ENCODE measurements around the gene CENPW. TPM values are rescaled to one million over a fixed set of nuclear protein-coding genes. Genes with fewer than 3 reads are reported as not detected.

The CENPW gene
- total and polyA plus RNA-seq, 2 of the 4 experiments (the other 2 are of a cell fraction): 8.2 to 19.3 TPM

GRCh38 chr6:126356526-126356925 is 16.6 kb downstream of the CENPW start:
- Histone ChIP-seq H3K18ac (ENCODE audit: low read depth, low read length) (no peak overlapping the region), H2BK15ac (ENCODE audit: low read depth, low read length) (no peak overlapping the region), H3K27me3 (ENCODE audit: control insufficient read depth, insufficient read depth, low read length) (no peaks in the 10 kb centered on the region), H2AK9ac (replicated peaks; ENCODE audit: low read depth, low read length, poor library complexity) (no peak overlapping the region), H3K23ac (ENCODE audit: low read depth, low read length) (no peak overlapping the region), H3K14ac (replicated peaks; ENCODE audit: low read depth, low read length) (no peak overlapping the region), H3K4me2 (ENCODE audit: low read depth, low read length) (no peak overlapping the region), H2BK5ac (ENCODE audit: low read depth, low read length, poor library complexity, severe bottlenecking) (no peak overlapping the region), H3K9me1 (ENCODE audit: insufficient read depth, low read length) (no peaks in the 10 kb centered on the region), H3K27ac (ENCODE audit: insufficient read depth, low read length) (no peak overlapping the region), H3K4ac (ENCODE audit: low read depth, low read length) (no peak overlapping the region), H4K5ac (ENCODE audit: low read depth, low read length) (no peak overlapping the region), H3K79me1 (ENCODE audit: low read depth in 1 of 2, low read length in 2 of 2) (no peaks in the 10 kb centered on the region), H4K8ac (ENCODE audit: low read depth in 2 of 2, low read length in 2 of 2) (no peak overlapping the region), H4K91ac (ENCODE audit: insufficient read depth, low read depth, low read length) (no peak overlapping the region), H3K9me3 (ENCODE audit: control insufficient read depth, insufficient read depth, low read length) (no peaks in the 10 kb centered on the region; the same call in 1 of the 2 replicates), H3K9ac (ENCODE audit: low read depth, low read length) (no peak overlapping the region), H2BK120ac (ENCODE audit: low read depth, low read length) (no peak overlapping the region), H3K36me3 (ENCODE audit: control insufficient read depth, insufficient read depth, low read length) (no peaks in the 10 kb centered on the region), H4K20me1 (ENCODE audit: insufficient read depth, low read length) (no peaks in the 10 kb centered on the region), H2BK20ac (ENCODE audit: low read depth, low read length) (no peak overlapping the region), H2AK5ac (ENCODE audit: low read depth, low read length) (no peak overlapping the region), H3K4me1 (ENCODE audit: control insufficient read depth, insufficient read depth, low read length) (no peaks in the 10 kb centered on the region), H3K4me3 (ENCODE audit: insufficient read depth, low read depth, low read length) (no peak overlapping the region), H3K56ac (ENCODE audit: extremely low read depth, insufficient read depth, low read length) (no peak overlapping the region), H2AFZ (replicated peaks; ENCODE audit: low read length, poor library complexity) (no peak overlapping the region)
- no peak for ATAC-seq (ENCODE audit: low read depth)
- ChIA-PET CTCF (no interaction called here), POLR2A (ENCODE audit: unreplicated experiment) (no interaction called here)
- in situ Hi-C loops (cut with MboI; ENCODE audit: low sequenced_read_pairs) (no loop called here), dilution Hi-C loops (cut with HindIII; ENCODE audit: low sequenced_read_pairs, unreplicated experiment) (no loop called here), intact Hi-C loops (cut with micrococcal nuclease) (no loop called here)
- no peak for TF ChIP-seq CEBPB (IDR thresholded peaks at IDR 0.05; ENCODE audit: low read depth, low read length)
- TF ChIP-seq USF2 (IDR thresholded peaks at IDR 0.05; ENCODE audit: low read depth, low read length): no peak
- no peak for TF ChIP-seq RCOR1 (IDR thresholded peaks at IDR 0.05; ENCODE audit: insufficient replicate concordance, low read length)
- TF ChIP-seq ELK1 (IDR thresholded peaks at IDR 0.05; ENCODE audit: borderline replicate concordance, low read depth, low read length): no peak
- no peak for TF ChIP-seq RAD21 (IDR thresholded peaks at IDR 0.05; ENCODE audit: low read length)
- no peak for TF ChIP-seq SMC3 (IDR thresholded peaks at IDR 0.05; ENCODE audit: low read depth, low read length)
- TF ChIP-seq MXI1 (IDR thresholded peaks at IDR 0.05; ENCODE audit: borderline replicate concordance, low read depth, low read length): no peak
- no peak for TF ChIP-seq CTCF (conservative IDR thresholded peaks at IDR 0.05; ENCODE audit: low read depth, low read length)
- no peak for TF ChIP-seq MAZ (IDR thresholded peaks at IDR 0.05; ENCODE audit: borderline replicate concordance, low read depth, low read length)
- TF ChIP-seq MAFK (IDR thresholded peaks at IDR 0.05; ENCODE audit: low read depth, low read length): no peak
- TF ChIP-seq NFE2L2 (IDR thresholded peaks at IDR 0.05; ENCODE audit: low read depth, low read length): no peak
- DNase-seq: no peak
- BruUV-seq (replicated peaks): no TSS peak

Measured in IMR-90 (cell line).